ENCODE data around the gene POU3F1.

- TF ChIP-seq CTCF (IDR thresholded peaks at IDR 0.05) (no peak), EZH2 (IDR thresholded peaks at IDR 0.05; ENCODE audit: borderline replicate concordance, insufficient read depth, low read depth, low read length, poor library complexity, severe bottlenecking) (no peak)
Observed at GRCh38 chr1:37995751-37996345, 50.7 kb downstream of the POU3F1 start.

Measured in B cell (primary cell).